Liver (tissue), 3 donors: Measurements from ENCODE around the gene CR1.

ENCODE experiments used
- HNF4A ChIP-seq, 2 donors: conservative IDR thresholded peaks; 2 replicates each; pipeline ENCODE4 v1.6.1; 2016; ENCODE audit warnings: antibody characterized with exemption in 2 of 2, mild to moderate bottlenecking in 2 of 2
- JUND ChIP-seq, 2 donors: IDR thresholded peaks; 2 replicates each; pipeline ENCODE4 v1.6.1; 2016; ENCODE audit warnings: antibody characterized with exemption in 2 of 2
- RAD21 ChIP-seq, 2 donors: IDR thresholded peaks; 2 replicates each; pipeline ENCODE4 v1.6.1; 2016; ENCODE audit warnings: antibody characterized with exemption in 2 of 2, mild to moderate bottlenecking in 2 of 2
- TF ChIP-seq, protein P1 (sequence below): fragments of 150-350 bp; IDR thresholded peaks from 2 replicates; pipeline ENCODE4 v1.5.1; 2017; ENCODE audit warnings: improper control_type of control experiment, low read depth, low read length; ENCODE audit not compliant: missing input control
- TF ChIP-seq, protein P2 (sequence below): IDR thresholded peaks from 2 replicates; pipeline ENCODE4 v1.6.1; 2016; ENCODE audit warnings: antibody characterized with exemption, mild to moderate bottlenecking
- TF ChIP-seq, protein P3 (sequence below): IDR thresholded peaks from 2 replicates; pipeline ENCODE4 v1.6.1; 2016; ENCODE audit warnings: antibody characterized with exemption
- TF ChIP-seq, protein P4 (sequence below): IDR thresholded peaks from 2 replicates; pipeline ENCODE4 v1.6.1; 2016; ENCODE audit warnings: antibody characterized with exemption
- donor health status: healthy.
- donor health status: healthy.

DNA sequence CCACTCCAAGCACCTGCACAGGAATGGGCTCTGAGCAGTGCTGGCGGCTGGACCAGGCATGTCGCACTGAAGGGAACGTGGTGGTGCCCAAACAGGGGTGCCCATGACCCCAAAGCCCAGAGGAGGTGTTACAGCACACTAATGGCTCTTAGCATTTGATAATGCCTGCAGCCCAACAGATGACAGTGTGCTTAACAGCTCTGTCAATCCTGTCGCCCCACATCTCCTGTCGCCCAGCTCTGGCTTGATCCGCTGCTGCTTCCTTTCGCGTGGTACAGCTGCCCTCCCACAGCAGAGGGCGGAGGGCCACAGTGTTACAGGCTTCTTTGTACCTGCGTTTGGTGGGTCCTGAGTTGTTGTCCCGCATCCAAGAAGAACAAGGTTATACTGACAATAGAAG is 116.8 kb downstream of the CR1 start:
- TF ChIP-seq, protein P1, sequence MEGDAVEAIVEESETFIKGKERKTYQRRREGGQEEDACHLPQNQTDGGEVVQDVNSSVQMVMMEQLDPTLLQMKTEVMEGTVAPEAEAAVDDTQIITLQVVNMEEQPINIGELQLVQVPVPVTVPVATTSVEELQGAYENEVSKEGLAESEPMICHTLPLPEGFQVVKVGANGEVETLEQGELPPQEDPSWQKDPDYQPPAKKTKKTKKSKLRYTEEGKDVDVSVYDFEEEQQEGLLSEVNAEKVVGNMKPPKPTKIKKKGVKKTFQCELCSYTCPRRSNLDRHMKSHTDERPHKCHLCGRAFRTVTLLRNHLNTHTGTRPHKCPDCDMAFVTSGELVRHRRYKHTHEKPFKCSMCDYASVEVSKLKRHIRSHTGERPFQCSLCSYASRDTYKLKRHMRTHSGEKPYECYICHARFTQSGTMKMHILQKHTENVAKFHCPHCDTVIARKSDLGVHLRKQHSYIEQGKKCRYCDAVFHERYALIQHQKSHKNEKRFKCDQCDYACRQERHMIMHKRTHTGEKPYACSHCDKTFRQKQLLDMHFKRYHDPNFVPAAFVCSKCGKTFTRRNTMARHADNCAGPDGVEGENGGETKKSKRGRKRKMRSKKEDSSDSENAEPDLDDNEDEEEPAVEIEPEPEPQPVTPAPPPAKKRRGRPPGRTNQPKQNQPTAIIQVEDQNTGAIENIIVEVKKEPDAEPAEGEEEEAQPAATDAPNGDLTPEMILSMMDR: no peak
- TF ChIP-seq JUND (IDR thresholded peaks at IDR 0.05): no peak
- TF ChIP-seq, protein P2, sequence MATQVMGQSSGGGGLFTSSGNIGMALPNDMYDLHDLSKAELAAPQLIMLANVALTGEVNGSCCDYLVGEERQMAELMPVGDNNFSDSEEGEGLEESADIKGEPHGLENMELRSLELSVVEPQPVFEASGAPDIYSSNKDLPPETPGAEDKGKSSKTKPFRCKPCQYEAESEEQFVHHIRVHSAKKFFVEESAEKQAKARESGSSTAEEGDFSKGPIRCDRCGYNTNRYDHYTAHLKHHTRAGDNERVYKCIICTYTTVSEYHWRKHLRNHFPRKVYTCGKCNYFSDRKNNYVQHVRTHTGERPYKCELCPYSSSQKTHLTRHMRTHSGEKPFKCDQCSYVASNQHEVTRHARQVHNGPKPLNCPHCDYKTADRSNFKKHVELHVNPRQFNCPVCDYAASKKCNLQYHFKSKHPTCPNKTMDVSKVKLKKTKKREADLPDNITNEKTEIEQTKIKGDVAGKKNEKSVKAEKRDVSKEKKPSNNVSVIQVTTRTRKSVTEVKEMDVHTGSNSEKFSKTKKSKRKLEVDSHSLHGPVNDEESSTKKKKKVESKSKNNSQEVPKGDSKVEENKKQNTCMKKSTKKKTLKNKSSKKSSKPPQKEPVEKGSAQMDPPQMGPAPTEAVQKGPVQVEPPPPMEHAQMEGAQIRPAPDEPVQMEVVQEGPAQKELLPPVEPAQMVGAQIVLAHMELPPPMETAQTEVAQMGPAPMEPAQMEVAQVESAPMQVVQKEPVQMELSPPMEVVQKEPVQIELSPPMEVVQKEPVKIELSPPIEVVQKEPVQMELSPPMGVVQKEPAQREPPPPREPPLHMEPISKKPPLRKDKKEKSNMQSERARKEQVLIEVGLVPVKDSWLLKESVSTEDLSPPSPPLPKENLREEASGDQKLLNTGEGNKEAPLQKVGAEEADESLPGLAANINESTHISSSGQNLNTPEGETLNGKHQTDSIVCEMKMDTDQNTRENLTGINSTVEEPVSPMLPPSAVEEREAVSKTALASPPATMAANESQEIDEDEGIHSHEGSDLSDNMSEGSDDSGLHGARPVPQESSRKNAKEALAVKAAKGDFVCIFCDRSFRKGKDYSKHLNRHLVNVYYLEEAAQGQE: no peak
- no peak for TF ChIP-seq RAD21 (IDR thresholded peaks at IDR 0.05)
- TF ChIP-seq HNF4A (conservative IDR thresholded peaks at IDR 0.05): no peak
- TF ChIP-seq, protein P3, sequence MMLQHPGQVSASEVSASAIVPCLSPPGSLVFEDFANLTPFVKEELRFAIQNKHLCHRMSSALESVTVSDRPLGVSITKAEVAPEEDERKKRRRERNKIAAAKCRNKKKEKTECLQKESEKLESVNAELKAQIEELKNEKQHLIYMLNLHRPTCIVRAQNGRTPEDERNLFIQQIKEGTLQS: no peak
- TF ChIP-seq, protein P4, sequence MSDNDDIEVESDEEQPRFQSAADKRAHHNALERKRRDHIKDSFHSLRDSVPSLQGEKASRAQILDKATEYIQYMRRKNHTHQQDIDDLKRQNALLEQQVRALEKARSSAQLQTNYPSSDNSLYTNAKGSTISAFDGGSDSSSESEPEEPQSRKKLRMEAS: no peak
